H1 (cell line): Measurements from ENCODE around the gene MARCHF3. TPM values are rescaled to one million over a fixed set of nuclear protein-coding genes. Genes with fewer than 3 reads are reported as not detected.

Source experiments
- CTCF ChIA-PET: fragments of 300-600 bp; sonication (Branson Sonifier 250); formaldehyde crosslinking; loops from one replicate; lab custom pipeline; 2021; ENCODE audit not compliant: partially characterized antibody; lab: Charles Lee
- POLR2A ChIA-PET: fragments of 300-600 bp; sonication (Branson Sonifier 250); formaldehyde crosslinking; loops from one replicate; lab custom pipeline; 2021; ENCODE audit warnings: inconsistent platforms; ENCODE audit not compliant: partially characterized antibody; lab: Charles Lee
- DNase-seq, 2 experiments: peaks; one replicate each; pipeline versions ENCODE4 v3.0.0 to v3.0.0-alpha.2; 2010 to 2022; ENCODE audit warnings: low spot score in 2 of 2, low read depth in 1 of 2, mixed read lengths in 1 of 2
- FAIRE-seq: peaks from 2 replicates; lab custom pipeline; 2011; peaks lifted over from hg19 to GRCh38; lab: Jason Lieb, UNC
- H2AFZ ChIP-seq: 2 replicates; pipeline ENCODE4 v1.8.1; 2012; ENCODE audit warnings: low read length, inconsistent platforms
- H2AK5ac ChIP-seq: 2 replicates; pipeline ENCODE4 v1.6.1; 2013; ENCODE audit warnings: low read depth, low read length
- H2BK120ac ChIP-seq: replicated peaks from 2 replicates; pipeline ENCODE3; 2013; ENCODE audit warnings: low read depth, low read length, inconsistent platforms
- H2BK12ac ChIP-seq: 2 replicates; pipeline ENCODE4 v1.6.1; 2013; ENCODE audit warnings: low read depth, low read length
- H2BK15ac ChIP-seq: 2 replicates; pipeline ENCODE4 v1.6.1; 2013; ENCODE audit warnings: low read length
- H2BK20ac ChIP-seq: 2 replicates; pipeline ENCODE4 v1.6.1; 2013; ENCODE audit warnings: low read length
- H2BK5ac ChIP-seq: 2 replicates; pipeline ENCODE4 v1.6.1; 2013; ENCODE audit warnings: low read depth, low read length
- H3K14ac ChIP-seq: 2 replicates; pipeline ENCODE4 v1.6.1; 2013; ENCODE audit warnings: inconsistent platforms; ENCODE audit not compliant: insufficient read length
- H3K18ac ChIP-seq: 2 replicates; pipeline ENCODE4 v1.6.1; 2013; ENCODE audit warnings: low read length; ENCODE audit errors: extremely low read depth
- H3K23ac ChIP-seq: 2 replicates; pipeline ENCODE4 v1.6.1; 2013; ENCODE audit warnings: inconsistent platforms; ENCODE audit not compliant: insufficient read length
- H3K23me2 ChIP-seq: 2 replicates; pipeline ENCODE4 v1.6.1; 2013; ENCODE audit warnings: low read depth, low read length
- H3K27ac ChIP-seq: 2 replicates; pipeline ENCODE4 v1.6.1; 2011; ENCODE audit warnings: low read depth, low read length, inconsistent platforms
- H3K27me3 ChIP-seq, 4 experiments: replicated peaks in 1 of 4; 1 replicate in 1 of 4; 2 replicates in 3 of 4; pipeline versions ENCODE4 v1.6.1 to v1.8.1; 2011 to 2013; ENCODE audit warnings: low read length in 3 of 4, mild to moderate bottlenecking in 3 of 4, inconsistent platforms in 2 of 4, mixed read lengths in 2 of 4, moderate library complexity in 1 of 4; ENCODE audit not compliant: control insufficient read depth in 3 of 4, insufficient read depth in 3 of 4; ENCODE audit errors: extremely low read depth in 1 of 4
- H3K36me3 ChIP-seq, 4 experiments: 2 replicates each; pipeline versions ENCODE4 v1.6.1 to v1.8.1; 2011 to 2013; ENCODE audit warnings: mild to moderate bottlenecking in 4 of 4, low read length in 3 of 4, moderate library complexity in 2 of 4, control low read depth in 1 of 4, inconsistent platforms in 1 of 4; ENCODE audit not compliant: insufficient read depth in 4 of 4, control insufficient read depth in 2 of 4
- H3K4ac ChIP-seq: replicated peaks from 2 replicates; pipeline ENCODE3; 2013; ENCODE audit warnings: low read length, low read depth, mixed read lengths, inconsistent platforms; ENCODE audit not compliant: insufficient read length
- H3K4me1 ChIP-seq, 4 experiments: replicated peaks in 1 of 4; 1 replicate in 1 of 4; 2 replicates in 3 of 4; pipeline versions ENCODE4 v1.6.1 to v1.8.1; 2011 to 2013; ENCODE audit warnings: low read length in 3 of 4, inconsistent platforms in 2 of 4, mixed read lengths in 1 of 4; ENCODE audit not compliant: insufficient read depth in 4 of 4, control insufficient read depth in 3 of 4
- H3K4me2 ChIP-seq, 2 experiments: 2 replicates each; pipeline versions ENCODE4 v1.6.1 to v1.8.1; 2011 to 2013; ENCODE audit warnings: low read depth in 2 of 2, low read length in 2 of 2, control low read depth in 1 of 2, inconsistent platforms in 1 of 2, mild to moderate bottlenecking in 1 of 2; ENCODE audit not compliant: insufficient read depth in 1 of 2
- H3K4me3 ChIP-seq, 4 experiments: fragments of 200-600, 300-600 bp in 1 of 4; sonication (generic), shearing (Covaris generic), sonication (Bioruptor Twin) in 1 of 4; 2 replicates each; pipeline versions ENCODE4 v1.5.1 to v1.8.1; 2011 to 2016; ENCODE audit warnings: low read length in 4 of 4, low read depth in 3 of 4, control low read depth in 2 of 4, inconsistent platforms in 2 of 4, mild to moderate bottlenecking in 2 of 4, mixed read lengths in 1 of 4, moderate library complexity in 1 of 4; ENCODE audit not compliant: insufficient read depth in 2 of 4; ENCODE audit errors: extremely low read depth in 1 of 4
- H3K56ac ChIP-seq: replicated peaks from 2 replicates; pipeline ENCODE3; 2013; ENCODE audit warnings: low read depth, mild to moderate bottlenecking, mixed read lengths, low read length, inconsistent platforms; ENCODE audit not compliant: insufficient read length
- H3K79me1 ChIP-seq: 2 replicates; pipeline ENCODE4 v1.6.1; 2013; ENCODE audit warnings: low read depth, low read length, control low read depth
- H3K79me2 ChIP-seq, 2 experiments: 2 replicates each; pipeline versions ENCODE4 v1.6.1 to v1.8.1; 2012 to 2013; ENCODE audit warnings: low read length in 2 of 2, mild to moderate bottlenecking in 2 of 2, inconsistent platforms in 1 of 2; ENCODE audit not compliant: insufficient read depth in 2 of 2, control insufficient read depth in 1 of 2
- H3K9ac ChIP-seq, 4 experiments: replicated peaks in 1 of 4; 1 replicate in 1 of 4; 2 replicates in 3 of 4; pipeline versions ENCODE4 v1.6.1 to v1.8.1; 2011 to 2013; ENCODE audit warnings: low read depth in 3 of 4, low read length in 3 of 4, control low read depth in 2 of 4, mild to moderate bottlenecking in 2 of 4, moderate library complexity in 2 of 4, inconsistent platforms in 1 of 4; ENCODE audit errors: extremely low read depth in 1 of 4
- H3K9me3 ChIP-seq, 2 experiments: 2 replicates each; pipeline versions ENCODE4 v1.6.1 to v1.8.1; 2012 to 2013; ENCODE audit warnings: mild to moderate bottlenecking in 2 of 2, moderate library complexity in 2 of 2, control low read depth in 1 of 2, inconsistent platforms in 1 of 2, low read depth in 1 of 2, low read length in 1 of 2, mixed read lengths in 1 of 2; ENCODE audit not compliant: insufficient read depth in 2 of 2
- H4K20me1 ChIP-seq, 2 experiments: replicated peaks in 1 of 2; 2 replicates each; pipeline versions ENCODE3 to v1.8.1; 2011 to 2013; ENCODE audit warnings: inconsistent platforms in 2 of 2, low read length in 2 of 2, mild to moderate bottlenecking in 1 of 2; ENCODE audit not compliant: insufficient read depth in 2 of 2, control insufficient read depth in 1 of 2
- H4K5ac ChIP-seq: 2 replicates; pipeline ENCODE4 v1.6.1; 2013; ENCODE audit warnings: low read length, low read depth, mixed read lengths, inconsistent platforms; ENCODE audit not compliant: insufficient read length
- H4K8ac ChIP-seq: 2 replicates; pipeline ENCODE4 v1.8.0; 2013; ENCODE audit warnings: mild to moderate bottlenecking, moderate library complexity, low read length, inconsistent platforms; ENCODE audit not compliant: insufficient read depth; ENCODE audit errors: extremely low read depth
- H4K91ac ChIP-seq: replicated peaks from 2 replicates; pipeline ENCODE3; 2013; ENCODE audit warnings: low read length, mixed read lengths, inconsistent platforms; ENCODE audit not compliant: insufficient read length
- ASH2L ChIP-seq: fragments of 200-600, 300-600 bp; sonication (generic); IDR thresholded peaks from one replicate; pipeline ENCODE4 v1.7.1; 2017; ENCODE audit warnings: low read length
- GTF2F1 ChIP-seq: IDR thresholded peaks from 2 replicates; pipeline ENCODE4 v1.6.1; 2012; ENCODE audit warnings: low read depth, low read length, improper control_type of control experiment, borderline replicate concordance
- JUND ChIP-seq: IDR thresholded peaks from 2 replicates; pipeline ENCODE4 v1.6.1; 2011; ENCODE audit warnings: mild to moderate bottlenecking, improper control_type of control experiment, low read length
- POLR2AphosphoS5 ChIP-seq: IDR thresholded peaks from 2 replicates; pipeline ENCODE4 v1.6.1; 2011; ENCODE audit warnings: low read depth, low read length
- SP2 ChIP-seq: IDR thresholded peaks from 2 replicates; pipeline ENCODE4 v1.6.1; 2012; ENCODE audit warnings: mild to moderate bottlenecking, low read length, inconsistent platforms
- SRF ChIP-seq: IDR thresholded peaks from 2 replicates; pipeline ENCODE4 v1.6.1; 2011; ENCODE audit warnings: mild to moderate bottlenecking, low read depth, low read length, moderate library complexity
- WGBS, 2 experiments: shearing (Covaris generic) in 1 of 2; methylation state at CpG; one replicate each; pipeline versions ENCODE4 v1.1.6 to v1.1.7; 2013 to 2015; ENCODE audit warnings: low lambda C conversion rate in 2 of 2, mixed read lengths in 2 of 2, inconsistent platforms in 1 of 2, low coverage in 1 of 2, missing lambda C conversion rate in 1 of 2; ENCODE audit not compliant: insufficient replicate concordance in 2 of 2, insufficient coverage in 1 of 2, insufficient read length in 1 of 2; ENCODE audit errors: extremely low coverage in 1 of 2, missing lambda C conversion rate in 1 of 2; 5-methylcytosine and 5-hydroxymethylcytosine counted together
- polyA plus RNA-seq, 7 experiments: library from polyadenylated mRNA; depleted of rRNA in 3 of 7; stranded (reverse) in 5 of 7; unstranded in 2 of 7; fragments of >200 nt in 5 of 7; fragments of 200-250 nt in 2 of 7; gene quantifications; 1 replicate in 5 of 7; 2 replicates in 1 of 7; 4 replicates in 1 of 7; pipeline versions ENCODE4 v1.2.1 to v1.2.3, GENCODE V29; 2011 to 2013; ENCODE audit warnings: missing spikeins in 2 of 7, mixed read lengths in 2 of 7
- total RNA-seq: library from RNA; stranded (reverse); fragmentation: NEBNext Ultra II Directional; extraction: Animal tissue kit (Norgen Biotek cat#: 25700); gene quantifications from 2 replicates; pipeline ENCODE4 v1.2.1, GENCODE V29; 2021
- TF ChIP-seq, protein P1 (sequence below): IDR thresholded peaks from 2 replicates; pipeline ENCODE4 v1.6.1; 2012; ENCODE audit warnings: low read length, inconsistent platforms

Gene MARCHF3
- total and polyA plus RNA-seq, 2 of the 8 experiments (the other 6 are each of a cell fraction or from before 2014, with no cell fraction given): 12.0 to 16.9 TPM

DNA sequence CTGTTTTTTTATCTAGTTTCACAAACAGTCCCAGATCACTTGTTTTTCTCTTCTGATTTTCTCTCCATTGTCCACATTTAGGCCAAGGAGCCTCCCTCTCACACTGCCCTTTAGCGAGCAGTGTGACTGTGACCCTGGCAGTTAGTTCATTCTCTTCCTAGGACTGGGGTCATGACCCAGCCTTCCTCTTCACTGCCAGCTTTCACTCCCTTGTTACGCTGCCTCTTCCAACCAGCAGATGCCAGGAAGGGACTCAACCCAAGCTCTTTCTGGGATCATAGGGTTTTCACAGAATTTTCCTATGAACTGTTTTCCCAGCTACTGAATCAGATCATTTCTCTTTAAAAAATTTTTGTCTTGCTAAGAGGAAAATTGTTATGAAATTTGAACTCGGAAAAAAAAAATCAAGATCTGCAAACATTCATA is 182.5 kb downstream of the MARCHF3 start:
- H3K4me1 ChIP-seq: peaks cover 6 to 26% (median 20%) of the 10 kb centered on the region in 4 experiments
- POLR2A ChIA-PET: interaction anchor here (0.6 kb wide), 1 partner anchor 571 kb away, joined by 3 read pairs; no protein-coding TSS in a partner anchor
- peak in 1 of 2 experiments; percentile 37 for DNase-seq

More for the DNA sequence above, 182.5 kb downstream of the MARCHF3 start:
- Histone ChIP-seq H3K18ac (peak overlapping the region; percentile 63), H4K8ac (no peak overlapping the region), H2BK5ac (peak overlapping the region; percentile 90), H2AFZ (no peak overlapping the region), H3K36me3 (no peaks in the 10 kb centered on the region), H3K4ac (no peak overlapping the region), H3K27ac (no peak overlapping the region), H4K20me1 (no peaks in the 10 kb centered on the region), H3K4me2 (no peak overlapping the region; a peak in 1 of 4 replicates), H4K5ac (no peak overlapping the region), H3K27me3 (no peaks in the 10 kb centered on the region), H3K14ac (no peak overlapping the region), H3K23me2 (no peaks in the 10 kb centered on the region), H3K79me1 (no peaks in the 10 kb centered on the region), H2BK20ac (no peak overlapping the region), H3K56ac (no peak overlapping the region), H2BK12ac (no peak overlapping the region; the same call in 1 of the 2 replicates), H2BK120ac (no peak overlapping the region), H3K9ac (no peak overlapping the region), H4K91ac (no peak overlapping the region), H2BK15ac (peak overlapping the region; percentile 20; the same call in 1 of the 2 replicates), H2AK5ac (peak overlapping the region; percentile 20; the same call in 1 of the 2 replicates), H3K79me2 (peaks cover 0 to 23% of the 10 kb centered on the region in 2 experiments; a peak in 3 of 4 replicates), H3K9me3 (no peaks in the 10 kb centered on the region), H3K4me3 (no peak overlapping the region), H3K23ac (no peak overlapping the region)
- CTCF ChIA-PET: interaction anchor here (0.8 to 1.3 kb wide), 5 partner anchors 10 to 171 kb away, joined by 3 to 5 read pairs (median 3); no protein-coding TSS in a partner anchor
- no peak for FAIRE-seq
- no peak for TF ChIP-seq SP2
- no peak for TF ChIP-seq POLR2AphosphoS5
- no peak for TF ChIP-seq SRF
- no peak for TF ChIP-seq GTF2F1
- TF ChIP-seq, protein P1, sequence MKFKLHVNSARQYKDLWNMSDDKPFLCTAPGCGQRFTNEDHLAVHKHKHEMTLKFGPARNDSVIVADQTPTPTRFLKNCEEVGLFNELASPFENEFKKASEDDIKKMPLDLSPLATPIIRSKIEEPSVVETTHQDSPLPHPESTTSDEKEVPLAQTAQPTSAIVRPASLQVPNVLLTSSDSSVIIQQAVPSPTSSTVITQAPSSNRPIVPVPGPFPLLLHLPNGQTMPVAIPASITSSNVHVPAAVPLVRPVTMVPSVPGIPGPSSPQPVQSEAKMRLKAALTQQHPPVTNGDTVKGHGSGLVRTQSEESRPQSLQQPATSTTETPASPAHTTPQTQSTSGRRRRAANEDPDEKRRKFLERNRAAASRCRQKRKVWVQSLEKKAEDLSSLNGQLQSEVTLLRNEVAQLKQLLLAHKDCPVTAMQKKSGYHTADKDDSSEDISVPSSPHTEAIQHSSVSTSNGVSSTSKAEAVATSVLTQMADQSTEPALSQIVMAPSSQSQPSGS: no peak
- TF ChIP-seq ASH2L: no peak
- no peak for TF ChIP-seq JUND
- 88% methylated on average over 3 of the region's 3 CpGs; no CpG with 5 or more reads in 1 of the 2 experiments for WGBS, 2 experiments
